Gastroesophageal sphincter (tissue), 4 donors: ENCODE measurements around the gene TBC1D10B. TPM values are rescaled to one million over a fixed set of nuclear protein-coding genes. Genes with fewer than 3 reads are reported as not detected.
A peak's percentile ranks its signal among the peaks of the same experiment; 100 is the strongest.

Experiments
- ATAC-seq: fragments of 150-250 bp; one replicate; pipeline ENCODE4 v1.9.1; 2016; ENCODE audit warnings: mild to moderate bottlenecking, moderate library complexity
- H3K27ac ChIP-seq, 4 donors: fragments of 200-600 bp; sonication (generic) in 3 of 4; 1 replicate in 3 of 4; 2 replicates in 1 of 4; pipeline ENCODE4 v1.5.1; 2016 to 2019
- H3K27me3 ChIP-seq: fragments of 200-600 bp; sonication (generic); one replicate; pipeline ENCODE4 v1.5.1; 2019
- H3K36me3 ChIP-seq, 2 donors: fragments of 200-600 bp; sonication (generic); one replicate each; pipeline ENCODE4 v1.5.1; 2019; ENCODE audit warnings: control low read depth in 1 of 2
- H3K4me1 ChIP-seq, 3 donors: fragments of 200-600 bp; sonication (generic); 1 replicate in 2 of 3; 2 replicates in 1 of 3; pipeline ENCODE4 v1.5.1; 2016 to 2019; ENCODE audit warnings: control low read depth in 2 of 3
- H3K4me3 ChIP-seq, 2 donors: fragments of 200-600 bp; sonication (generic); one replicate each; pipeline ENCODE4 v1.5.1; 2019; ENCODE audit warnings: mild to moderate bottlenecking in 1 of 2, moderate library complexity in 1 of 2
- H3K9me3 ChIP-seq, 3 donors: fragments of 200-600 bp; sonication (generic); one replicate each; pipeline ENCODE4 v1.5.1; 2017 to 2019; ENCODE audit warnings: control low read depth in 2 of 3
- EP300 ChIP-seq: sonication (generic); formaldehyde crosslinking; IDR thresholded peaks from one replicate; pipeline ENCODE4 v1.6.1; 2017; ENCODE audit warnings: antibody characterized with exemption, mild to moderate bottlenecking
- POLR2A ChIP-seq, 2 donors: fragments of 450-650 bp; IDR thresholded peaks; one replicate each; pipeline ENCODE4 v1.6.1; 2017; ENCODE audit warnings: antibody characterized with exemption in 2 of 2, mild to moderate bottlenecking in 2 of 2, moderate library complexity in 1 of 2
- POLR2AphosphoS5 ChIP-seq: sonication (generic); formaldehyde crosslinking; IDR thresholded peaks from one replicate; pipeline ENCODE4 v1.6.1; 2017; ENCODE audit warnings: antibody characterized with exemption
- whole genome bisulfite sequencing, 2 donors: methylation state at CpG; one replicate each; pipeline ENCODE4 v1.1.5; 2018; ENCODE audit warnings: low coverage in 1 of 2; 5-methylcytosine and 5-hydroxymethylcytosine counted together
- total RNA-seq, 4 donors: library from RNA; depleted of rRNA; stranded (reverse); fragments of >200 nt; gene quantifications; one replicate each; pipeline ENCODE4 v1.1.0, GENCODE V29; 2016
- TF ChIP-seq, protein P1 (sequence below), 4 experiments: fragments of 200-600 bp in 2 of 4; fragments of 450-650 bp in 2 of 4; sonication (generic) in 1 of 4; IDR thresholded peaks; one replicate each; pipeline ENCODE4 v1.5.1; 2017 to 2019; ENCODE audit warnings: antibody characterized with exemption in 4 of 4, mild to moderate bottlenecking in 2 of 4, moderate library complexity in 2 of 4

Gene TBC1D10B
- total RNA-seq, 4 donors from 2014 or later, result 17.1 to 40.9 (median 20.4) TPM

DNA sequence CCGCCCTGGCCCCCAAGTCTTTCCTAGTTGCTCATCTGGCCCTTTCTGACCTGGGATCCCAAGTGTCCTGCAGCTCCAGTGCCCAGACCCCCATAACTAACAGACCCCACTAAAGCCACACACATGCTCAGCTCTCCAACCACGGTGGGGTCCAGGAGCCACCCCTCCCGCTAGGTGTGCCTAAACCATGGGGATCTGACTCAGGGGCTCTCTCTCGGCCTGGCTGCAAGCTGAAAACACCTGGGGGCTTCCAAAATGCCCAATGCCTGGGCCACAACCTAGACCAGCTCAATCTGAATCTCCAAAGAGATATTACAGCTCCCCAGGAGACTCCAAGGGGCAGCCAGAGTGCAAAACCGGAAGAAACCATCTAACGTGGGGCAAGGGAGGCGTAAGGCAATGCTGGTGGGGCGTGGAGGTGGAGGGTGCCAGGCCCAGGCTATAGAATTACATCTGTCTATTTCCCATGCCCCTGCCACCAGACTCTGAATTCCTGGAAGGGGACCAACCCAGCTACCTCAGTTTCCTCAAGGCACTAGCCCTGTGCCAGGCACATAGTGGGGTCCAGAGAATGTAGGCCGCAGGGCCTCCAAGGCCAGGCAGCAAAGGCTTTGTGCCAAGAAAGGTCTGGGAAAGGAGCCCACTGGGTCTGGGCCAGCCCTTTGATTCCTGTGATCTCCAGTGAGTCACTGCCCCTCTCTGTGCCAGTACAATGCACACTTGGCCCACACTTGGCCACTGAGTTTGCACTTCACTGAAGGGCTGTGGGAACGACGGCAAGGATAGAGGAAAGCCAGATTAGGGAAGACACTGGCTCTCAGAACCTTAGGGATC lies 18.5 kb downstream of the TBC1D10B start:
- Histone ChIP-seq H3K4me3 (no peak overlapping the region), H3K27me3 (no peaks in the 10 kb centered on the region), H3K9me3 (no peaks in the 10 kb centered on the region), H3K4me1 (peaks cover 3 to 51% (median 39%) of the 10 kb centered on the region in 3 donors), H3K36me3 (peaks cover 0 to 52% of the 10 kb centered on the region in 2 donors), H3K27ac (peak overlapping the region in 3 of 4 donors; percentile 87 to 100 (median 94))
- TF ChIP-seq EP300 (no peak), POLR2AphosphoS5 (peak; percentile 95)
- 42 to 83% methylated on average over 1 to 4 of the region's 11 CpGs for WGBS, 2 donors
- peak; percentile 56 for ATAC-seq

DNA sequence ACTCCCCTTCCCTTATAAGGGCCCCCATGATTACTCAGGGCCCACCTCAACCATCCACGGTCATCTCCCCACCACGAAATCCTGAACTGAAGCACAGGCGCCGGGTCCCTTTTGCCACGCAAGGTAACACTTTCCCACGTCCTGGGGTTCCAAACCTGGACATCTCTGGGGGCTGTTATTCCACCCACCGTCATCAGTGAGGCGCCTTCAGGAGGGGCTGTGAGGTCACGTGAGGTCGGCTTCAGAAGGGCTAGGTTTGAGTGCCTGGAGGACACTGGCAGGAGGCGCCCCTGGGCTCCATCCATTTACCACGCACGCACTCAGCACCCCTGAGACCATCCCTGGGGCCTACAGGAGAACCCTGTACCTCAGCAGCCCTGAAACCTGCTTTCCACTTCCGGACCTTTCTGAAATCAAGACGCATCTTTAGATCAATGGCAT lies 19.3 kb downstream of the TBC1D10B start:
- H3K4me3 ChIP-seq, result no peak overlapping the region
- peak overlapping the region in 1 of 4 donors; percentile 94 for H3K27ac ChIP-seq
- H3K9me3 ChIP-seq, result no peaks in the 10 kb centered on the region
- H3K27me3 ChIP-seq, result no peaks in the 10 kb centered on the region
- H3K4me1 ChIP-seq, result peaks cover 3 to 43% (median 31%) of the 10 kb centered on the region in 3 donors
- 72 to 85% methylated on average over 4 to 6 of the region's 15 CpGs for WGBS, 2 donors
- peaks cover 0 to 48% of the 10 kb centered on the region in 2 donors for H3K36me3 ChIP-seq
- TF ChIP-seq POLR2AphosphoS5 (no peak), EP300 (no peak), POLR2A (IDR thresholded peaks at IDR 0.05) (no peak)
- TF ChIP-seq, protein P1, sequence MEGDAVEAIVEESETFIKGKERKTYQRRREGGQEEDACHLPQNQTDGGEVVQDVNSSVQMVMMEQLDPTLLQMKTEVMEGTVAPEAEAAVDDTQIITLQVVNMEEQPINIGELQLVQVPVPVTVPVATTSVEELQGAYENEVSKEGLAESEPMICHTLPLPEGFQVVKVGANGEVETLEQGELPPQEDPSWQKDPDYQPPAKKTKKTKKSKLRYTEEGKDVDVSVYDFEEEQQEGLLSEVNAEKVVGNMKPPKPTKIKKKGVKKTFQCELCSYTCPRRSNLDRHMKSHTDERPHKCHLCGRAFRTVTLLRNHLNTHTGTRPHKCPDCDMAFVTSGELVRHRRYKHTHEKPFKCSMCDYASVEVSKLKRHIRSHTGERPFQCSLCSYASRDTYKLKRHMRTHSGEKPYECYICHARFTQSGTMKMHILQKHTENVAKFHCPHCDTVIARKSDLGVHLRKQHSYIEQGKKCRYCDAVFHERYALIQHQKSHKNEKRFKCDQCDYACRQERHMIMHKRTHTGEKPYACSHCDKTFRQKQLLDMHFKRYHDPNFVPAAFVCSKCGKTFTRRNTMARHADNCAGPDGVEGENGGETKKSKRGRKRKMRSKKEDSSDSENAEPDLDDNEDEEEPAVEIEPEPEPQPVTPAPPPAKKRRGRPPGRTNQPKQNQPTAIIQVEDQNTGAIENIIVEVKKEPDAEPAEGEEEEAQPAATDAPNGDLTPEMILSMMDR (IDR thresholded peaks at IDR 0.05), result no peak
- ATAC-seq, result no peak

DNA sequence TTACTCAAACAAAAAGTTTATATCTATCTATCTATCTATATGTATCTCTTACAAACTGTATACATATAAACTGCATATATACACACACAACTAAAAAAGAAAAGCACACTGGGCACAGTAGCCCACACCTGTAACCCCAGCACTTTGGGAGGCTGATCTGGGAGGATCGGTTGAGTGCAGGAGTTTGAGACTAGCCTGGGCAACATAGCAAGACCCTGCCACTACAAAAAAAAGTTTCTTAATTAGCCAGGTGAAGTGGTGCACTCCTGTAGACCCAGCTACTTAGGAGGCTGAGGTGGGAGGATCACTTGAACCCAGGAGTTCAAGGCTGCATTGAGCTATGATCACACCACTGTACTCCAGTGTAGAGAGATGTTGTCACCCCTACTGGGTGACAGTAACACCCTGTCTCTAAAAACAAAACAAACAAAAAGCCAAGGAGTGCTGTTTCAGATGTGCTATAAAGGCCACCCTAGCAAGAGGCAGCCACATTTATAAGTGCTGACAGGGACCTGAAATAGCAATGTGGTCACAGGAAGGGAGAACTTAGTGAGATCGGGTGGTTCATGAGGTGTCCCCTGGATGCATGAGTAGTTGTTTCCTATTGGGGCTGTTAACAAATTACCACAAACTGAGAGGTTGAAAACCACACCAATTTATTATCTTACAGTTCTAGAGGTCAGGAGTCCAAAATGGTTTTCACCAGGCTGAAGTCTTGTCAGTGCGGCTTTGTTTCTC lies 20.0 kb downstream of the TBC1D10B start:
- WGBS, 2 donors, result 68 to 75% methylated on average over 2 to 3 of the region's 3 CpGs

DNA sequence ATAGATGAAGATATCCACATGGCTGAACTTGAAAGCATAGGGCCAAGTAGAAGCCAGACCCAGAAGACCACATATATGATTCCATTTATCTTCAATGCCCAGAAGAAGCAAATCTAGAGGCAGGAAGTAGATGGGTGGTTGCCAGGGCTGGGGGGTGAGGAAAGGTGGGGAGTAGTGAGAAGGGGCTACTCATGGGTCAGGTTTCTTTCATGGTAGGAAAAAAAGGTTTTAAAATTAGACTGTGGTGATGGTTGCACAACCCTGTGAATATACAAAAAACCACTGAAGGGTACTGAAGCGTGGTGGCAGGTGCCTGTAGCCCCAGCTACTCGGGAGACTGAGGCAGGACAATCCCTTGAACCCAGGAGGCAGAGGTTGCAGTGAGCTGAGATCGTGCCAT lies 20.6 kb downstream of the TBC1D10B start:
- TF ChIP-seq EP300 (no peak), POLR2AphosphoS5 (no peak), POLR2A (IDR thresholded peaks at IDR 0.05) (no peak)
- TF ChIP-seq, protein P1 (IDR thresholded peaks at IDR 0.05), result no peak
- Histone ChIP-seq H3K4me3 (no peak overlapping the region), H3K4me1 (peaks cover 3 to 37% (median 26%) of the 10 kb centered on the region in 3 donors), H3K27me3 (no peaks in the 10 kb centered on the region), H3K9me3 (no peaks in the 10 kb centered on the region), H3K27ac (peak overlapping the region in 1 of 4 donors; percentile 19), H3K36me3 (peaks cover 0 to 48% of the 10 kb centered on the region in 2 donors)
- no peak for ATAC-seq
- WGBS, 2 donors, result 66 to 92% methylated on average over 2 to 3 of the region's 3 CpGs

More for the DNA sequence above, 20.0 kb downstream of the TBC1D10B start:
- ATAC-seq, result no peak
- Histone ChIP-seq H3K4me1 (peaks cover 3 to 37% (median 26%) of the 10 kb centered on the region in 3 donors), H3K36me3 (peaks cover 0 to 48% of the 10 kb centered on the region in 2 donors), H3K27ac (no peak overlapping the region), H3K9me3 (no peaks in the 10 kb centered on the region), H3K27me3 (no peaks in the 10 kb centered on the region), H3K4me3 (no peak overlapping the region)
- TF ChIP-seq POLR2A (IDR thresholded peaks at IDR 0.05) (no peak), POLR2AphosphoS5 (no peak), EP300 (no peak)
- TF ChIP-seq, protein P1 (IDR thresholded peaks at IDR 0.05), result no peak

DNA sequence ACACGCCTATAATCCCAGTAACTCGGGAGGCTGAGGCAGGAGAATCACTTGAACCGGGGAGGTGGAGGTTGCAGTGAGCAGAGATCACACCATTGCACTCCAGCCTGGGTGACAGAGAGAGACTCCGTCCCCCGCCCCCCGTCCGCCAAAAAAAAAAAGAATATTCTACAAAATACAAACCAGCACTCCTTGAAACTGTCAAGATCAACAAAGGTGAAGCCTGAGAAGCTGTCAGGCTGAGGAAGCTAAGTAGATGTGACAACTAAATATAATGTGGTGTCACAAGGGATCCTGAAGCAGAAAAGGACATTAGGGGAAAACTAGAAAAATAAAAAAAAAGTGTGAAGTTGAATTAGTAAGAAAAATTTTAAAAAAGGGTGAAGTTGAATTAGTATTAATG lies 21.4 kb downstream of the TBC1D10B start:
- Histone ChIP-seq H3K27me3 (no peaks in the 10 kb centered on the region), H3K4me3 (no peak overlapping the region), H3K27ac (no peak overlapping the region), H3K4me1 (peaks cover 3 to 29% (median 22%) of the 10 kb centered on the region in 3 donors), H3K36me3 (peaks cover 0 to 47% of the 10 kb centered on the region in 2 donors), H3K9me3 (no peaks in the 10 kb centered on the region)
- no peak for ATAC-seq
- TF ChIP-seq POLR2AphosphoS5, result no peak
- TF ChIP-seq, protein P1 (IDR thresholded peaks at IDR 0.05), result no peak
- no peak for TF ChIP-seq POLR2A (IDR thresholded peaks at IDR 0.05)
- no peak for TF ChIP-seq EP300
- whole genome bisulfite sequencing, 2 donors, result 88% methylated on average over 7 of the region's 7 CpGs; no CpG with 5 or more reads in 1 of the 2 donors
